OCI-M2 (cell line): ENCODE measurements around the gene EEFSEC.

Source experiments
- DNase-seq: peaks from one replicate; lab custom pipeline; 2025; ENCODE audit not compliant: unreplicated experiment; lab: John Stamatoyannopoulos, UW

EEFSEC gene

DNA sequence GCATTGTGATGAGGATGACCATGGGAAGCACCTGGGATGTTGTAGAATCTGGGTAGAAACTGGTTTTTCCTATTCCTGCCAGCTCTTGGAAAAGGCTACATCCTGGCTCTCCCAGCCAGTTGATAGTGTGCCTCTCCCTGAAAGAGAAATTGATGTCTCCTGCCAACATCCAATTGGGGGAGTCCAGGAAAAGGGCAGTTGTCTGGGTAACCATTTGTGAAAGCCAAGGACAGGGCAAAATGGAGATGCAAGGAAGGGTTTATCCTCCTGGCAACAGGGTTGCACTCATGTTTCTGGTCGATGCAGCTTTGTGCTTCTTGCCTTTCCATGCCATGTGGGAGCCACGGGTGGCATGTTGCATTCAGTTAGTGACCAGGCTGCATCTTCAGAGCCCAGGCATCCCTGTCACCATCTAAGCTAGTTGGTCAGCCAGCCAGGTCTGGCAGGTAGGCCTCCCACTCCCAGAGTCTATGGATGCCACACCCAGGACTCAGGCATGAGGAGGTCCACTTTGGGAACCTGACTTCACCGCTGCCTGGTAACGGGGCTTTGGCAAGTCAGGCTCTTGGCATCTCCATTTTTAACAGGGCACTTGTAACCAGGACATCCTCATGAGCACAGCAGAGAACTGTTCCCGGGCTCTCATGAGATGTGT lies 159.9 kb downstream of the EEFSEC start:
- no peak for DNase-seq

DNA sequence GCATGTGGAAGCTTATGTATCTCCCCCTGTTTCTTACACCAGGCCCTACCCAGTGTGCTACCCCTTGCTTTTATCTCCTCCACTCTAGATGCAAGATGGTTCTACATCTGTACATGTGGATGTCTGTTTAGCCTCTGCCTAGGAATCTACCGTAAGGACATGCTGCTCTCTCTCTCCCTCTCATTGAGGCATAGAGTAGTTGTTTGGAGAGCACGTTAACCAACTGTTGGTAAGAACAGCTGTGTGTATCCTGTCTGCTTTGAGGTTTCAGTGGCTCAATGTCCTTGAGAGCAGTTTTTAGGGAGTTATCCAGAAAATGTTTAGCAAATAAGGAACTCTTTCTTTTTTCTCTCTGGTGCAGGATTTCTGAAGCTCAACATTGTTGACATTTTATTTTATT lies 160.7 kb downstream of the EEFSEC start:
- DNase-seq: no peak

DNA sequence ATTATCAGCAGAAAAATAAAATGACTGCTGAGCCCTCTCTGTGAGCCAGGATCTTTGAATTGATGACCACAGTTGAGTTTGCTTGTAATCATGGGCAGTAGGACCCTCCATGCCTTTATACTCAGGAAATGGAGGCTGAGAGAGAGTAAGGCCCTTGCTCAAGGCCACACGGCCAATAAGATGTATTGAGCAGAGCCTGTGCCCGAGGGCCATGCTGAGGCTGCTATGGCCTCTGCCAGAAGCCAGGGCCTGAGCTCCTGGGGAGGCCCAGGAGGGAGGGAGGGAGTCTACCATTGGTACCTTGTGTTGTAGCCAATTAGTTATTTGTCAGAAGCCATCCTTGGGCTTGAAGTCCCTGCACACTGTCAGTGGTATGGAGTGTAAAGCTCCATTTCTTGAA lies 162.0 kb downstream of the EEFSEC start:
- DNase-seq: no peak

DNA sequence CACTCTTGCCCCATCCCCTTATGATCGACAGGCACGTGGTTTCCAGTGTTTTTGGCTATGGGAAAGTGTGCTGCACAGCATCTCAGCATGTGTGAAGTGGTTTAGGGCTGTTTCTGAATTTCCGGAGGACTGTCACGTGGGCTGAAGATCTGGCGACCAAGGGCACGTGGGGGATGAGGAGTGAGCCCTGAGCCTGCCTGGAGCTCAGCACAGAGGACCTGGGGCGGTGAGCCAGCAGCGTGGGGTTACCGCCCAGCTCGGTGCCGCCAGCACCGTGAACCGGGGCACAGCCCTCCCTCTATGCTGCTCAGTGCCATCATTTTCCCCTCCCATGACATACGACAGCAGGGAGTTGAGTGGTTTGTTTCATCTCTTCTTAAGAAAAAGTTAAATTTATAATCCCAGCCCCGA lies 163.2 kb downstream of the EEFSEC start:
- no peak for DNase-seq

DNA sequence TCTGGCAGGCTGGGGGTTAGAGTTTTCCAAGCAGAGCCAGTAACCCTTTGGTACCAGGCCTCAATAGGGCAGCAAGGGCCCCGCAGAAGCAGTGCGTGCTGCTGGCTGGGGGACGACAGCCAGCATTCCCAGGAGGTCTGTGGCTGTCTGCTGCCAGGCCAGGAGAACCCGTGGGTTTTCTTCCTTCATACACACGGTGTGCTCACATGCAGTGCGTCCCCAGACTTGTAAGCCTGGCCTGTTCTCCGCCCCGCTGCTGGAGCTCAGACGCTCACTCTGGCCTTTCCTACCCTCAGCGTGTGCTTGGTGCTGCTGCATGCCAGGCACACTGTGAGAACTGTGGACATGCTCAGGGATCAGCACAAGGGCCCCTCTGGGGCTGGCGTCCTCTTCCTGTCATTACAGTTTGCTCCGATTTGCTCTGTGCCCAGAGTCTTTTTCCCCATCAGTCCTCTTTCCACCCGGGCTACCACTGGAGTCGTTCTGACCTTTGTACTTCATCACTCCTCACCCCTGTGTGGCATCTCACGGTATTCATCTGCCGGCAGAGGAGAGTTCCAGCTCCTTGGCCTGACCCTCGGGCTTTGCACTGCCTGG lies 163.9 kb downstream of the EEFSEC start:
- DNase-seq: no peak

DNA sequence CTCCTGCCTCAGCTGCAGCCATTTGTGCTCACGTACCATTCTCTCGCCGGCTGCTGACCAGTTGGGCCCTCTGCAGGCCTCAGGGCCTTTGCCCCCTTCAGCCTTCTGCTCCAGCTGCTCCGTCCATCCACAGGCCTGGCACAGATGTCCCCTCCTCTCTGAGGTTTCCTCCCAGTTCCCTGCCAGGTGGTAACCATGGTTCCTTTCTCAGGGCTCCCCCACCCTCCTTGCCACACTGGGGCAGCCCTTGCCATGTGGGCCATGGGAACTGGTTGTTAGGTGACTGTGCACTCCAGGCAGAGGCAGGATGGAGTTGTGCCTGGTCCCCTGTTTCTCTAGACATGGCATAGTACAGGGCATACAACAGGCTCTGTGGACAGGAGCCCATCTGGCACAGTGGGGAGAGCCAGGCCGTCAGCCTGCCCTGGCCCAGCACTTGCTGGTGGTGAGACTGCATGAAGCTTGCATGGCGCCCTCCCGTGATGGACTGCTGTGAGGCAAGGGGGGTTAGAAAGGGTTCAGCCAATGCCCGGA lies 164.5 kb downstream of the EEFSEC start:
- no peak for DNase-seq

DNA sequence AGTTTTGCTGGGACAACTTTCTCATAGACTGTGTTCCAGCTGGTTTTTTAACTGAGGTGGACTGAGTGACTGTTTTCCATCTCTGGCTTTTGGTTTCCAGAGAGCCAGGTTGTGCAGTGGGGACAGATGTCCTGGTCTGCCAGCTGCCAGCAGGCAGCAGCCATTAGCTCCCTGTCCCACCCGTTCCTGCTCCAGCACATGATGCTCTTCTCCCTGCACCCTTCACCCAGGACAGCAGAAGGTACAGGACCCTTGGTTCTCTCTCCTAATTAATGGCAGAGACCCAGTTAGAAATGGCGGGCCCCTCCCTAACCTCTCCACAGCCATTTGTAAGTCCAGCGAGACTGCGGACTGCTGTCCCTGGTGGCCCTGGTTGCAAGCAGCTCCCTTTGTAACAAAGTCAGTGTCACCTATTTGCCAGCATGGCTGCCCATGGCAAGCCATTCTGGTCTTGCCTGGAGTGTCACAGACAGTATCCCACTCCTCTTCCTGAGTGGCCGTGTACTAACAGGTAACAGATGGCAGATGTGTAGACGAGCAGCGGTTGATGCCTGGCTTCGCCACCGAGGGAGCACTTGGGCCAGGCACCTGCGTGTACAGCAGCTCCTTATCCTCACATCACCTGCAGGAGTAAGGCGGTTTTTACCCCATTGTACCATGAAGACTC lies 165.1 kb downstream of the EEFSEC start:
- DNase-seq: no peak

DNA sequence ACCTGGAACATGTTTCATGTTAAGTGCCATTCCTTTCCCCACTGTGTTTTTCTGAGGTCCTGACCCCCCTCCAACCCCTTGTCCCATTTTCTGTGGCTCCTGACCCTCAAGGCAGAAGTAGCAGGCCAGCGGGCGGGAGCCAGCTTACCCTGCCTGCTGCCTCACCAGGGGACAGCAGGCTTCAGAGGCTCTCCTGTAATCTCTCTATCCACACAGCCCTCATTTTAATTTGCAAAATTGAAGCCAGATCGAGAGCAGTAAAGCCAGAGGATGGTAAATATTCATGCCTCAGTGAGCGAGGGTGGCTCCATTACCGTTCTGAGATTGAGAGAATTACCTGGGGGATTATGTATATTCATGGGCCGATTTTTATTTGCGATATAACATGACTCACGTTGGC lies 165.8 kb downstream of the EEFSEC start:
- DNase-seq: no peak

DNA sequence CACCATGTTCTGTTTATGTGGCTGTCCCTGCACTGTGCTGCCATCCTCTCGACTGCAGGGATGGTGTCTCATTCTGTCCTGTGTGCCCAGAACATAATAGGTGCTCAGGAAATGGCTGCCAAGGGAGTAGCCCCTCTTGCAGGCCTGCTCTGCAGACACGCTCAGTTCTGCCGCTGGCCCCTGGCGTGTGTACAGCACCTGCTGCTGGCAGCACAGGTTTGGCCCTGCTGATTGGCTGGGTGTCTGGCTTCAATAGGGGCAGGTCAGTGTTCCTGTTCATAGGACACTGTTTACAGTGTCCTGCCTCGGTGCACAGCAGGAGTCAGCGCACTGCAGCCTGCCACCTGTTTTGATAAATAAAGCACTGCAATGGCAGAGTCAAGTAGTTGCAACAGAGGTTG lies 166.5 kb downstream of the EEFSEC start:
- no peak for DNase-seq

DNA sequence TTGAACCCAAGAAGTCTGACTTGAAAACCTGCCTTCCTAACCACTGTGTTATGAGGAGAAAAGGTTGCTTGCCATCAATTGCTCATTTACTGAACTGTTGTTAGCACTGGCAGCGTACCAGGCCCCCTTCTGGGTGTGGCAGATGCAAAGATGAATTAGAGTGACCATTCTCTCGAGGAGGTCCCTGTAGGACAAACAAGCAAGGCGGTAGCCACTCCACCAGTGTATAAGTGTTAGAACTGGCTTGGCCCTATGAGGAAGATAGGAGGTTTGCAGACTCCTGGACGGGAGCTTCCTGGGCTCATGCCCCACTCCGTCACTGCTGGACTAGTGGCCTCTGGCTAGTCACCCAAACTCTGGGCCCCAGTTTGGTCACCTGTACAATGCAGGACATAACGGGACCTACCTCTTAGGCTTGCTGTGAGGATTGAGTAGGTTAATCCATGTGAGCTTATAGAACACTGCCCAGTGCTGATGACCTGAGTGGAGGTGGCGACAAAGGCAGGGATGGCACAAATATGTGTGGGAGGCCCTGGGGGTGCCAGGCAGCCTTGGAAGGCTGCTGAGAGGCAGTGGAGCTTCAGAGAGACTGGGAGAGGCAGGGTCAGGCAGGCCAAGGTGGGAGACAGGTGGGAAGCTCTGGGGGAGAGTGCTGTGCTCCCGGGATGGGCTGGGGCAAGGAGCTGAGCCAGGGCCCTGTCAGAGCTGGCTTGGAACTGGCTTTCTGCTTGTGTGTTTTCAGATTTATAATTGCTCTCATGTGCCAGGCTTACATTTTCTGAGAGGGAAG lies 167.5 kb downstream of the EEFSEC start:
- DNase-seq: no peak

DNA sequence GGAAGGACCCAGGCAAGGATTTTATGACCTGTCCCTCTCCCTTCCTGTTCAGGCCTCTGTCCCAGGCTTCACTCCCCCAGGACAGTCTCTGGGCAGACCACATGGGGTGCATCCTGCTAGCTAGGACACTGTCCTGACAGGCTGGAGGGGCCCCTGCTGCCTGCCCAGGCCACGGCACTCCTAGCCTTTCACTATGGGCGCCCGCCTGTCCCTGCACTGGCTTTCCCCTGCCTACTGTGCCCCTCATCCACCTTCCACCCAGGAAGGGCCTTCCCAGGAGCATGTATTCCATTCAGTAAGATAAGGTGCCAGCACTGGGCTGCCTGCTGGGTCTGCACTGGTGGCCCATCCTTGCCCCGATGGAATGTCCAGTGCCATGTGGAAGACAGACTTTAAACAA lies 168.1 kb downstream of the EEFSEC start:
- DNase-seq: no peak

DNA sequence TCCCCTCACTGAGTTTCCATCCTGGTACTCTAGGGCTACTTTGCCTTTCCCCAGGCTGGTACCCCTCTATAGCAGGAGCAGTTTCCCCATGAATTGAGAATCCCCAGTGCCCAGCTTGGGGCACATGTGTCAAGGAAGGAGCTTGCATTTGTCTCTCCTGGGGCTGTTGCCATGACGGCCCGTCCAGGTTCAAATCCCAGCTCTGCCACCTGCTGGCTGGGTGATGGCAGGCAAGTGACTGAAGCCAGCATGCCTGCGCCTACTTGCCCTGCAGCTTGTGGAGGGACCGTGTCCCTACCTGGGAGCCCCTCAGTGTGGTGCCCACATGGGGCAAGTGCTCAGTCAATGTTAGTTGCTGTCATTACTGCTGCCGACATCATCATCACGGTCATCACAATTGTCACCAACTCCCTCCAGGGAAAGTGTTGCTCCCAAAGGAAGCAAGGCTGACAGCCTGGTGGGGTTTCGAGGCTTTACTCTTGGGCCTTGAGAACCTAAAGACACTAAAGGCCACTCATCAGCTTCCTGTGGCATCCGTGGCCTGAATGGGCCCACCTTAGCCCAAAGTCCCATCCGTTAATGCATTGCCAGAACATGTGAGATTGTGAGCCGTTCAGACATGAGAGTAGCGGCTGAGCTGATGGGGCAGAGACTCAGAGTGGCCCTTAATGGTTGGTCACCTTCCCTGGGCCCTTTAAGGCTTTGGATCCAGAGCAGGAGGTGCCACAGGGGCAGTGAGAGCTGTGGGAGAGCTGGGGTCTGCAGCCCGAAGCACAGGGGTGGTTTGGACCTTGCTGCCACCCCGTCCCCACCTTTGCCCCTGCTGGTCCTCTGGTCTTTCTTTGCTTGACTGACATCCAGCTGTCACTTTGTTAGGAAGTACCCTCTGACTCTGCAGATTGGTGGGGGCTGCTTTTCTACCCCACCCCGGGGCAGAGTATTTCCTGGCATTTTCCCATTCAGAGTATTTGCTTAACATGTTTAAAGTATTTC lies 169.0 kb downstream of the EEFSEC start:
- DNase-seq: no peak

DNA sequence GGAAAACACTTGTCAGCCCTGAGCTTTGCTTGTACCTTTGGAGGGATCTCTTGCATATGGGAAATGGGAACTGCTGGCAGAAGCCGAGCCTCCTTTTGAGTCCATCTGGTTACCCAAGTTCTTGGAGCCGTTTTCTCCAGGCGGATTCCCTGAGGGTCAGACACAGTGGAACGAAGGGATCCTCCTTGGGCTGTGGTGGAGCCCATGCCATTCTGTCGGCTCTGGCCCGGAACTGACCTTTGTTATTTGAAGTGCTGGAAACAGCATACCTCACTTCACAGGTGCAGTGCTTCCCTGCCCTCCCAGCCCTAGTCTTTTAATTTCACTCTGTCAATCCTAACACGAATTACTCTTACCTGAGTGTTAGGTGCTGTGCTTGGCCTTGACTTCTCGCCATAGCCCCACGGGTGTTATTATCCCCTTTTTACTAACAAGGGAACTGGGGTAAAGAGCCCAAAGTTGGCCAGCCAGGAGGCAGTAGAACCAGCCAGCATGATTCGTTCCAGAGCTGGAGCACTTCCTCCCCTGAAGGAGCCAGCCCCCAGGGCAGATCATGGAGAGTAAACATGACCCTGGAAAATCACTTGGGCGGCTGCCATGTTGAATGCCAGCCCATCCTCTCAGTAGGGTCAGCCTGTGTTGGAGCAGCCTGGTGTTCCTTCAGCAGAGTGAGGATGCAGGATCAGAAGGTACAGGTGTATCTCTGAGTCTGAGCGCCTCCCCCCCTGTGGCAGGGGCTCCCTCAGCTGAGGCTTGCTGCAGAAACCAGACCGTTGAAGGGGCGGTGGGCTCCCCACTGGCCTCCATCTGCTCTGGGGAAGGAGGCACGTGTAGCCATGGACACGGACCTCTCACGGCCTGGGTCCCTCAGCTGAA lies 170.2 kb downstream of the EEFSEC start:
- no peak for DNase-seq

DNA sequence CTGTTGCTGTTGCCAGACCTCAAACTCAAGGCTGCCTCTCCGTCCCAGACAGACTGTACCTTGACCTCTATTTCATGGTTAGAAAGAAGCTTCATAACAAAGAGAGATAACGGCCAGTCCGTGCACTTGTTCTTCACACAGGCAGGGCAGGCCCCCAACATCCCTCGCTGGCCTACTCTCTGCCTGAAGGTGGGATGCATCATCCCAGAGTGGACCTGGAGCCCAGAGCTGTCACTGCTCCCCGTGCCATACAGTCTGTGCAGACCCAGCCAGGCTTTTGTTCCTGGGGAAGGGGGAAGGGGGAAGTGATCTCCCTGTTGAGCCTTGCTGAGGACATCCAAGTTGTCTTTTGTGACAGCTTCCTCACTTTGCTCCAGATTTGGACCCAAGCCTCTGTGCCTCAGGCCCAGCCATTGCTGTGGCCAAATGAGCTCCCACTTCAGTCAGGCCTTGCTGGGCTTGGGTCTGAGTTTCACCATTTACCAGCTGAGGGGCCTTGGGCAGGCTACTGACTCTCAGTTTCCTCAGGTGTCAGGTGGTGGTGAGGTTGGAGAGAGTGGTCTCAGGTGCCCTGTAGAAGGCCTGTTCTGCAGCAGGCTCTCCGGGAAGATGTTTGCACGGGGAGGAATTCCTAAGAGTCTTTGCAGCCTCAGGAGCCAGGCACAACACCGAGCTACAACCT lies 171.8 kb downstream of the EEFSEC start:
- DNase-seq: no peak

DNA sequence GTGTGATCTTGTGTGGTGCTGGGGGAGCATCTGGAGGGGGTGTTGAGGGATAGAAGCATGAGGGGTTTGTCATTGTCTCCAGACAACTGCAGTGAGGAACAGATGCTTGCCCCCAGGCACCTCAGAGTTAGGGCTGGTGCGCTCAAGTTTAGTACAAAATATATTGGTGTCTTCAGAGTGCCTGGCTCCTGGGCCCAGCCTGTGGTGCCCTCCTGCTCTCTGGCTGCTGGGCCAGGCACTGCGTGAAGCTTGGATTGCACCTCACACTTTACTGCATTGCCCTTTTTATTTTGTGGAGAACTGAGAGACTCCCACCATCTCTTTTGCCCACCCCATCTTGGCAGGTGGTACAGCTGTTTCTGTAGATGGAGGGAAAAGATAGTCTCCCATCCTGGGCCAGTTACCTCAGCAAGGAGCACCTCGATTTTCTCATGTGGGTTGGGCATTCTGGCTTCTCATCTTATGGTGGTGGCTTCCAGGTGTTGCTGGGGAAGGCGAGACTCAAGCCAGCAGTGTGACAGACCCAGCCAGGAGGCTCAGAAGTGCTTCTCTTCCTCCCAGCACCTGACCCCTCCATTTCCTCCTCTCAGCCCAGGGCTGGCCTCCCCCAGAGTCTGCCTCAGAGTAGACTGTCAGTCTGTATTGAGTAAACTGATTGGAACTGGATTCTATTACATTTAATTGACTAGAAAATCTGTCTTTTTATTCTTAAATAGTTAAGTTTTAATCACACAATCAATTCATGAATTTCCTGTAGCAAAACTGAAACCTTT lies 173.0 kb downstream of the EEFSEC start:
- no peak for DNase-seq

DNA sequence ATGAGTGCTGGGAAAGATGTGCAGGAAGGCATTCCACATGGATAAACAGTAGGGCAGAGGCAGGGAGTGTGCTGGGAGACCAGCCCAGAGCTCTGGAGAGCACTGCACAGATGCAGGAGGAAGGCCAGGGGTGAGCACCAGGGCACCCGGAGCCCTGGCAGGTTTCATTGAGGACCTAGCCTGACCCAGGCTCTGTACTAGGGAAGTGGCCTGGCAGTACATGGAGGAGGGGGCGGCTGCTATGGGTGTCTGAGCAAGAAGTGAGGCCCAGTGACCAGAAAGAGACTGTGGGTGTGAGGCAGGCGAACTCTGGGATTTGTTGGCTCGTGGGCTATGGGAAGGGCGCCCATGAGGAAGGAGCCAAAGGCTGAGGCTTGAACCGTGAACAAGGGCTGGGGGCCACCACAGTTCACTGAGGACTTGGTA lies 174.3 kb downstream of the EEFSEC start:
- DNase-seq: no peak

DNA sequence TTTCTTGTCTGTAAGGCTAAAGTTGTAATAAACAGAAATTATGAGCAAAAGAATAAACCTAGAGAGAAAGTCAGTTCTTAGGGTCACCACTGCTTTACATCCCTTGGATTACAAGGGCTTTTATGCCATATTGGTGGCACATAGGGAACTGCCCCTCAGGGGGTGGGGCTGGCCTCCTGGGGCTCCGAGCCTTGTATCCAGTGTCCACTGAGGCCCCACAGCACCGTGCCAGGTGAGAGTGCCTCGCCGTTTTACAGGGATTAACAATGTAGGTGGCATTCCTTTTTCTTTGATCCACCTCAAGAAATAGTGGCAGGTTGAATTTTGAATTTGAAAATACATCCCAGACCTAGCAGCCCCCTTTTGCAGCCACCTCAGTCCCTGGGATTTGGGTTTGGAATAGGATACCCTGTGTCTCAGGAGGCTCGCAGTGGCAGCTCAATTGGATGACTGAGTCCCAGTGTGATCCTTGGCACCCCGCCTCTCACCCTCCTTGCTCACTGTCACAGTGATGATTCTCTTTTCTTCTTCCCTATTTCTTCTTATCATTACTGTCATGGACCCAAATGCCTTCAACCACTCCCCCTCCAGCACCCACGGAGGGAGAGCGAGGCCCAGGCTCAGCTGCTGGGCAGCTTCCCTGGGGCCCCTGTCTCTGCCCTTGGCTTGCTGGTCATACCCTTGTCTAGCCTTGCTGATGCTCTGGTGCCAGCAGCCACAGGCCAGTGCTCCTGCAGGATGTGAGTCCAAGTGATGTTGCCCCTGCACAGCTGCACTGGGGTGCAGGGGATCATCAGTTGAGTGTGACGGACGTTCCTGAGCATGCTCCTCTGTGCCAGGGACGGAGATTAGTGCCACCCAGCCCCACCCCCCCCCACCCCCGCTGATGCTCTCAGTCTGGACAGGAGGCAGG lies 175.5 kb downstream of the EEFSEC start:
- DNase-seq: no peak
